Activated effector memory CD4-positive, alpha-beta T cell treated with anti-CD3 and anti-CD28 coated beads, Interleukin-2, amount 50 U/mL, for 16 hours (primary cell): ENCODE results near the gene MDGA2.
"Not testable (repeated sequence)": the region's sequence is repeated elsewhere in the genome, so short reads cannot be mapped to it uniquely, and the experiment has no call there.

Experiments used
- DNase-seq: peaks from one replicate; pipeline ENCODE4 v3.0.0-alpha.2; 2020

Gene MDGA2

DNA sequence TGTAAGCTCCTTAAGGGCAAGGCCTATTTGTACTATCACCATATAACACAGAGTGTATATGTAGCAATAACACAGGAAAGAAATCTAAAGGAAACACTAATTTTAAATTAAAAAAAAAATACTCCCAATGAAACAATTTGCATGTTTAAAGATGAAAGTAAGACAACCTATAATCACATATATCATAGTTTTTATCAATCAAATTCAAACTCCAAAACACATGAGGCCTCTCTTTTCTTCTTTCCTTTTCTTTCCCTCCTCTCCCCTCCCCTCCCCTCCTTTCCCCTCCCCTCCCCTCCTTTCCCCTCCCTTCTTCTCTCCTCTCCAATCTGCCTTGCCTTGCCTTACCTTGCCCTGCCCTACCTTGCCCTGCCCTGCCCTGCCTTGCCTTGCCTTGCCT, 618.0 kb downstream of the MDGA2 start:
- no peak for DNase-seq

DNA sequence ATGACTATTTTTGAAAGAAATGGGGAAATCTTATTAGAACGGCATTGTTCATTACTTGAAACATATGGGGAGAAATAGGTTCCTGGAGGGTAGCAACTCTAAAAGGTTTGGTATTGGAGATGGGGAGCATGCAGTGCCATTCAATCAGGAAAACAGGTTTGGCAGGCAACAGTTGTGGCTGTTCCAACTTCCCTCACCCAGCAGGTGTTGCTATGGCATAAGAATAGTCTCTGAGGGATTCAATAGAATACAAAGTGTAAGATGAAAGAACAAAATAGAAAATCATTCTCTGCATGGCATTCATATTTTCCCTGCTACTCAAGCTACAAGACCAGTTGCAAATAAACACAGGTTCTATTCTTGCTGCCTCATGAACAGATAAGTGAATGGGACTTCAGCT, 630.6 kb downstream of the MDGA2 start:
- DNase-seq = no peak

DNA sequence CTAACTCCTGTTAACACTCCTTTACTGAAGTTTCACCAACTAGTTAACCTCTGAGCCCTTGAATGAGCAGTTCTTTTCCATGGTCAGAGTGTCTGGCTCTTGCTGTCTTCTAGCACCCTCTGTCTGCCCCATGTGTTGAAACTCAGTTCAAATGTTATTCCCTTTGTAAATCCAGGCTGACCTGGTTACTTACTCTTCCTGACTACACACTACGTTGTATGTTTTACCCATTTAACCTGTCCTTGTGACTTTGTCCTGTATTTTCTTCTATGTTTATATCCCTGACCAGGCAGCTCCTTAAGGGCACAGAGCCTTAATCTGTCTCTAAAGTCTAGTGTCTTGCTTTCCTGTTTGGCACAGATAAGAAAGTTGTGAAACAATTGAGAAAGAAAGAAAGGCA, 634.9 kb downstream of the MDGA2 start:
- DNase-seq = no peak

DNA sequence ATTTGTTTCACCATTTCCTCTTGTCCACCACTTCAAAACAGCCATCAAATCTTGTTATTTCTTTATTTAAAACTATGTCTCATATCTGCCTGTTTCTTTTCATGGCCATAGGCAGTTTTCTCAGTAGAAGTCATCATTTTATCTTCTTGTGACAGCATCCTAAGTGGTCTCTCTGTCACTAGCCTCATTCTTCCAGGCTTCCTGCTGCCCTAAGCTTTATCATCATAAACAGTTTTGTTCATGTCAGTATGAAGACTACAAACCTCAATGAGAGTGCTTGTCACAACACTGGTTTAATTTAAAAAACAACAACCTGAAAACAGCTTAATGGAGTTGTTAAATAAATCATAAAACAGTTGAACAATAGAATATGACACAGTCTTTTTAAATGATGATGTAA, 636.1 kb downstream of the MDGA2 start:
- DNase-seq = no peak

DNA sequence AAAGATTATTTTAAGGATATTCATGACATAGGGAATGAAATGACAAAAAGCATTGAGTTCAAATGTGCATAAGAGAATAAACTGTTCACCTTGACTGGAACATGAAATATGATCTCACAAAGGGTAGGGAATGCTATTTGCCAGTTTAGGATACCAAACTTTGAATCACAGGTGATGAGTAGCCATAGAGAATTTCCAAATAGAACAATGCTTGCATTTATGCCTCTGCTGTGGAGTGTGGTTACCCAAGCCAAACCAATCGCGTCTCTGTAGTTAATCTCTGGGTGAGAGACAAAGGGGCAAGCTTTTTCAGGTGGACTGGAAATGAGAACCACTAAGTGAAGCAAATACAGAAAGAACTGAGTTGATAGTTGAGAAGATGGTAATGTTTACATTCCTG, 652.7 kb downstream of the MDGA2 start:
- DNase-seq = no peak

DNA sequence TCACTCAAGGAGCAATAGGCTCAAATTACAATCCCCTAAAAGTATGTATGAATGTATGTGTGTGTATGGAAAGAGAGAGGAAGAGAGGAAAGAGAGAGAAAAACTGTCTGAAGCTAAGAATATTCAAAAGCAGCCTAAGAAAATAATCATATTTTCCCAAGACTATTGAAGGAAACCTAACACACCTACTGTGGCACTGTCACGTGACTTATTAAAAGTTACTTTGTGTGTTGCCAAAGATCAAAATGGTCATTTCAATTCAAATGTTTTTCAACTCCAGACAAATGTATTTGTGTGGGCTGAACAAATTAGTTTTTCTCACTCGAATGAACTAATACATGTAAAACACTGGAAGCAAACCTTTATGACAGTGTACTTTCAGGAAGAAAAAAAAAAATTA, 654.9 kb downstream of the MDGA2 start:
- DNase-seq = no peak

DNA sequence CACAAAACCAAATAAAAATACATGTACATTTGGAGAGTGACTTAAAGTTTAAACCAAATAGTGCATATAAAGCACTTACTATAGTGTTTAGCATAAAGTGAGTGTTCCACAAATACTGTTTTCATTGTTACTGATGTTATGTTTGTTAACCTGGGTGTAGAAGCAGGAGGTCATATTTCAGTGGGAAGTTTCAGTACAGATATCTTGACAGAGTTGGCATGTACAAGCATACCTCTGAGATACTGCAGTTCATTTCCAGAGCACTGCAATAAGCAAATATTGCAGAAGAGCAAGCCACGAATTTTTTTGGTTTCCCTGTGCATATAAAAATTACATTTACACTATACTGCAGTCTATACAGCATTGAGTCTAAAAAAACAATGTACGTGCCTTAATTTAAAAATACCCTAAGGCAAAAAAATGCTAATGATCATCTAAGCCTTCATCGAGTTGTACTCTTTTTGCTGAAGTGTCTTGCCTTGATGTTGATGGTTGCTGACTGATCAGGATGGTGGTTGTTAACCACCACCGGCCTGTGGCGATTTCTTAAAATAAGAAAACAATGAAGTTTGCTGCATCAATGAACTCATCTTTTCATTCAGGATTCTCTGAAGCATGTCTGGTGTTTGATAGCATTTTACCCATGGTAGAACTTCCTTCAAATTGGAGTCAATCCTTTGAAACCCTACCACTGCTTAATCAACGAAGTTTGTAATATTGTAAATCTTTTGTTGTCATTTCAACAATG, 662.7 kb downstream of the MDGA2 start:
- no peak for DNase-seq

DNA sequence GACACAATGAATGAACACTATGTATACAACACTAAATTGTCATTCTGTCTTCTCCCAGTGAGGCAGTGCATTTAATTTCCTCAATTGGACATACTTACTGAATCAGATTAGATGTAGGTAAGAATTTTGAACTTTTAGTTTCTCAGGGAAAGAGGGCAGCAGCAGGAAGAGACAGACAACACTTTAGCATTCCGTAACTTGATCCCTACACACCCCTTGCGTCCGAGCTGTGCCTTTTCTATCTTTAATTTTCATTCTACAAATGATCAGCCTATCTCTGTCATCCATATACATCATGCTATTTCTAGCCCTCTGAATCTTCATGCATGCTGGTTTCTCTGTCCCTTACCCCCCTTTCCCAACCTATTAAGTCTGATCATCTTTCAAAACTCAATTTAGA, 665.8 kb downstream of the MDGA2 start:
- DNase-seq = no peak

DNA sequence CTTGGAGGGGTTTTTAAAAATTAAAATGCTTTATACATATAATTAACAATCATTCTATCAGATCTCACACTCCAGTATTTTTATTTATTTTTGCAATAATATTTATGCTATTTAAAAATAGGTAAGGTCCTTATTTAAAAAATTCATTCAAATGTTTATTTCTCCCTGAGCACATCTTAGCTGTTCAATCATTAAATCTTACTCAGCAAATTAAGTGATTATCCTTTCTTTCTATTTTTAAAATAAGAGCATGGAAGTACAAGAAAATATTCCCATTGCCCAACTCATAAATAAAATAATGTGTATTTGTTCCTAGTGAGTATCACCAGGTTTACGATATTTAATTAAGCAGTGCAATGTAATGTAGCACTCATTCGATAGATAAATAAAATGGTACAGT, 666.7 kb downstream of the MDGA2 start:
- DNase-seq = no peak

DNA sequence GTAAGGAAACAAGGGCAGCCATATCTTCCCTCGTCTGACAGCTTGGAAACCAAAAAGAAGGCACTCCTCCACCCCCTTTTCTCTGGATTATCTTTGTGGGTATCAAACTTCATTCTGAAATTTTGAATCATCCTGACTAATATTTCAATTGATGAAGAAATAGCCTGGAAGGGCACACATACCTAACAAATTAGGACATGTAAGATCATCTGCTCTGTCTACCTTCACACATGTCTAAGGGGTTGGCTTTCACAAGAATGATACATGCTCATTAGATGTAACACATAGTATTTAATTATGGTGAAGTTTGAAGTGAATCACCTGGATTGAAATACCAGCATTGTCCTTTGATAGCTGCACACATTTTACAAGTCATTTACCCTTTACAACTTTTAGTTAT, 675.7 kb downstream of the MDGA2 start:
- DNase-seq = no peak

DNA sequence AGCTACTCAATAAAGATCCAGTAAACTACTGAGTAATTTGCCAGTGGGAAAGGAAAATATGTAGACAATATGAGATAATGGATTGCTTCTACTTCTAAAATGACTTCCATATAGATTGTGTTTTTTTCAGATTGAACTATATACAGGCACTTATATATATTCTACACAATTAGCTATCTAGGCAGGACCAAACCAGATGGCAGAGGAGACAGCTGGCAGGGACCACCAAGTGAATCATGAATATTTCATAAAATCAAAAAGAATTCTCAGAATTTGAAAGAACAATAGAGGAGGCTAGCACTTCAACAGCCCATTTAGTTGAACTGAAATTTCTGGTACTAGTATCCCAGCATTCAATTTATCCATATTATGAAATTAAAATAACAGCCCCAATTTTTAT, 685.8 kb downstream of the MDGA2 start:
- DNase-seq = no peak

DNA sequence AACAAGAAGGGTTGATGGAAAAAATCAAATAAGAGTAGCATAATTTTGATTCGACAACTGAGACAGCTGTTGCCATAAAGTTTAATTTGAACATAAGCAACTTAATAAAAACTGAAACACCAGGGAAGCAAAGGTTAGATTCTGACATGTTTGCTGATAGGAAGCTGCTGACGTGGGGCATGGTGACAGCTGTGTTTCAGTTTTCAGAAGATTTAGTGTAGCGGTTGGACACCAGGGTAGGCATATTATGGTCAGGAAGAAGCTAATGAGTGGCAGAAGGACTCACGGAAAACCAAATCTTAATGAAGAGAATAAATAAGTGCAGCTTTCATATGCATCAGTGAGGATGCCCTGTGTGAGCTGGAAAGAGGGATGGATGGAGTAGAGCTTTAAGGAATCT, 687.1 kb downstream of the MDGA2 start:
- DNase-seq = no peak

DNA sequence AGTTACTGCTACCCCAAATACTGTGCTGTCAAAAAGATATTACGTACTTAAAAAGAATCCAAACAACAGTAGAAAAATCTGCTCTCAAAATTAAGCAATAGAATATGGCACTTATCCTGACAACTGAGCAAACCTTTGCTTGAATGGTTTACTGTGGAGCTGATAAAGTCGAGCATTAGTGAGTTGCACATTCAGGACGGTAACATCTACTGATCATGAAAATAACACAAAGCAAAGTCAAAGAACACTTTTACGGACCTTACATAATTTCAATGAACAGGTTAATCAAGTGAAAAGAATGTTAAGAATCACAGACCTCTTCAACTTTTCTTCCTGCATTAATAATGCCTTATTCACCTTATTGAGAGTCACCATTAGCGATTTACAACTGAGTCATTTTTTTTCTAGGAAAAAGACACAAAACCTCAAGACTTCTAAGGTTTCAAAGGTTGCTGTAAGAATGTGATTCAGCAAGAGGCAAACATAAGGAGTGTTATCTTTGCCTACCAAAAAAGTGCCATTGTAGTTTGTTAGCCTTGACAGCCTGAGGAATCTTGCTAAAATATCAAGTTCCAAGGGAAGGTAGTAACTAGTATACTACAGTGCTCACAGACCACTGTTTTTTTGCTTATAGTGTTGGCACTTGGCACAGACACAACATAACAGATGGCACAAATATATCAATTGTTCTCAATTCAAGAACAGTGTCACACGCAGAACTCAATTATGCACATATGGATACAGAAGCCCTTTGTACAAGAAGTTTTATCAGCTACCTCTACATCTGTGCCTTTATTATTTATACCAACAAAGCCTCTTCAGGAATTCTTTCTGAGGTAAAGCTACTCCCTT, 689.6 kb downstream of the MDGA2 start:
- no peak for DNase-seq

DNA sequence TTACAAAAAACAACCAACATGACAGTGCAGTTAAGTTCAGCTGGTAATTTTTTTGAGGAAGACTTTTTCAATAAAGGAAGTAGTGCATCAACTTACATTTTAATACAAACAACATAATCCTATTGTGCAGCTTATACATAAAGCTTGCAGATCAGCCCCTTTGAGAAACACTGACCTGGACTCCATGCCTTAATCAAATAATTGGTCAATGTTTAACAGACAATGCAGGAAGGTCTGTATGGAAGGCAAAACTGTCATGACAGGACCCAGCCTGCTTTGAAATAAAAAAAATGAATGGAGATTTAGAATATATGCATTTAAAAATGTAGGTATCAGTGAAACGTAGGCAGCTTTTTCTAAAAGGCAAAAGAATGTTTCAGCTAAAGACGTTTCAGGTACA, 702.1 kb downstream of the MDGA2 start:
- no peak for DNase-seq

DNA sequence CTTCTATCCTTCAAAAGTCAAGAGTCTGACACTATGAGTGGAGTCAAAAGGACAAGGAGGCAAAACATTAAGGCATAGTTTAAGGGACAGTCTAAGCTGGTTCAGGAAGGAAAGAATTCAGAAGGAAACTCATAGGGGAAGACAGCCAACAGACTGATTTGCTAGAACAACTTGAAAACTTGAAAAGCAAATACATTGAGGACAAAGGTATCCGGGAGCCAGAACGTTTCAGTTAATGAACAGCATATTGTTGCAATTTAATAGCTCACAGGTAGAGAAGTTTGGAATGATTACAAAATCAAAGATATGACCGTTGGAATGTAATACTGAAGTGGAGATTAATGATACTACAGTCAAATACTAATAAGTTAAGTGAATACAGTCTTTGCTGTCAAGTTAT, 711.0 kb downstream of the MDGA2 start:
- no peak for DNase-seq

DNA sequence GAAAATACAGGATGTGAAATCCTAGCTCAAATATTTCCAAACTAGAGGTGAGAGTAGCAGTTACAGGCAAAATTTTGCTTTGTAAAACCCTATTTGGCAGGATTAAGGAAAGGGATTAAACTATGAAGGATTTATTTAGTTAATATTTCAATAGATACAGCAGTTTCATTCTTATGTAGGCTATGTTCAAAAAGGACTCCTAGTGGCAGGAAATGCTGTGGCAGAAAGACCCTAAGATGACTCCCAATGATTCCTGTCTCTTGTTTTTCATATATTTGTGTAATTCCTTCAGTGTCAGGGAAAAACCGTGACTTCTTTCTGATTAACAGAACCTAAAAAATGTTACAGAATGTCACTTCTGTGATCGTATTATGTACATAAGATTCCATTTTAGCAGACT, 724.3 kb downstream of the MDGA2 start:
- no peak for DNase-seq

DNA sequence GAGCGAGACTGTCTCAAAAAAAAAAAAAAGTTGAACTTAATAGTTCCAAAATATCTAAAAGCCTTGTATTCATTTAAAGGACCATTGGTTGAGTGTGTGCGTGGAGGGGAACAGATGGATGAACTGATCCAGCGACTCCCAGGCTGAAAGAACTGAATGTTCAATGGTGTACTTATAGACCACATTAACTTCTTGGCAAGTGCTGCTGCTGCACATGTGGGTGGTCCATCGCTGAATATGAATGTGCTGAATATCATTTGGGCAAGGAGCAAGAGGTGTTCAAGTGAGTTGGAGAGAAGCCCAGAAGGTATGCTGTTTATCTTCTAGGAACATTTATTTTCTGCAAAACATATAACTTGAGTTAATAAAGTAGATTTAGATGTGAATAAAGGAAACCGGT, 734.8 kb downstream of the MDGA2 start:
- DNase-seq = no peak

DNA sequence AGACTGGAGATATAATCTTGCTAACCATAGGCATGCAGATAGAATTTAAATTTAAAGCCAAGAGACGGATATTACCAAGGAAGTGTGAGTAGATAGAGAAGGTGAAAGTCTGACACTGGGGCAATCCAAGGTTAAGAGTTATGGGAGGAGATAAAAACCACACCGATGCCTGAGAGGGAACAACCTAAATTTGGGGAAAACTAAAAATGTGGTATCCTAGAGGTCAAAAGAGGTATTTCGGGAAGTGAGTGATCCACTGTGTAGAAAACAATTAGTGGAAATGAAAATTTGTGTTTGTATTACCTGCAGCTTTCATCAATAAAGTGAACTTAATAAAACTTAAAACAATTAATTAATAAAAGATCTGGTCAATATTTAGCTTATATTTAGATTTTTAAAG, 754.9 kb downstream of the MDGA2 start:
- no peak for DNase-seq

DNA sequence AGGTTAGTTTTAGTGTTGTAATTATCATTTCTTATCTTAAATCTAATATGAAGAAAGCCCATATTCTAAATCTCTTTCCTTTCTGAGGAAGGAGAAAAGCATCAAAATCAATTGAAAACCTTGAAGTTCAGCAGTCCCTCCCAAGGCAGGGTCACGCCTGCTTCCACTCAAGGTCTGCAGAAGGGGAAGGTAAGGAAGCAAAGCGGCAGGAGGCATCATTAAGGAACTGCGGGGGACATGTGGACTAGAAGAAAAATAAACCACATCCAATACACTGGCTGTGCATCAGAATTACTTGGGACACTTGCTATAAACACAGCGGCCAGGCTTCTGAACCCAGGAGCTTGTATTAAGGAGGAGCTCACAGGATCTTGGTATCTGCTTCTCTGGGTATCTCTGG, 759.9 kb downstream of the MDGA2 start:
- DNase-seq = not testable (repeated sequence)

DNA sequence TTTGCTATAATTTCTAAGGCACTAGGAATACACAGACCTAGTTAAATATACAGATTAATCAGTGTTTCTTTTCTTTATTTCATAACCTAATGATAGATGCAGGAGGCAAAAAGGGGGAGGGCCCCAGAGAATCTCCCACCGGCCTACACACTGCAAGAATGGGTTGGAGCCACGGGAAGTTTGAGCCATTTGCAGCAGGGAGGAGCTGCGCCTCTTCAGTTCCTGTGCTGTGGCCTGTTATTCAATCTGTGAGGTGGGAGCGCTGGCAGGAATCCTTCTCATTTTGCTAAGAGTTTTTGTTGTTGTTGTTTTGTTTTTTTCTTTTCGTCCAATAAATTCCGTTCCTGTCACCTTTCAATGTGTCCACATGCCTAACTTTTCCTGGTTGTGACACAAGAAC, 772.6 kb downstream of the MDGA2 start:
- DNase-seq = no peak

DNA sequence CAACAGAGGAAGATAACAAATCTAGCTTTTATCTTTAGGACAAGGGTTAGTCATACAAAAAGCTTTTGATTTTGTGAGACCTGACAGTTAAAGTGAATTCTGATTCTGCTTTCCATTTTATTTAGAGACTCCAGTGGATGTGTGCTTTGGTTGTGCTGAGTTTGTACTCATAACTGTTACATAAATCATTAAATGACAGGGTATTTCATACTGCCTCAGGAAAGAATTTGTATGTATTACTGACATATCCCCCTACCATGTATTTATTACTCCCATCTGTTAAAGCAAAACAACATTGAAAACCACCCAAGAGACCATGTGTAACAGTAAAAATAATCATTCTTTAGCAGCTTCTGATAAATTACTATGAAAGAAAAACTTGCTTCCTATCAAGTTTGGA, 780.9 kb downstream of the MDGA2 start:
- no peak for DNase-seq

DNA sequence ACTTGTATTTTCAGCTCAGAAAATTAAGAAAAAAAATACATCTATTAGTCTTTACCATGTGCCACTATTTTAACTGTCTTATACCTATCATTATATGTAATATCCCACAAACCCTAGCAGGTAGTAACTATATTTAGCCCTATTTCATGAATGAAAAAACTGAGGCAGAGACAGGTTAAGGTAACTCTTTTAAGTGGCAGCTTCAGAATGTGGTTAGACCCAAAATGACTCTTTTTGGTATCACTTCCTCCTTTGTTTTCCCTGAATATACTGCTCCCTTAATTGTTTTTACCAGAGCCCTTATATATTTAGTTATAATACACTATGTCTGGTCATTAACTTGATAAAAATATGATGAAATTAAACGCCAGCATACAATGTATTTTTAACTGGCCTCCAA, 788.3 kb downstream of the MDGA2 start:
- DNase-seq = no peak

DNA sequence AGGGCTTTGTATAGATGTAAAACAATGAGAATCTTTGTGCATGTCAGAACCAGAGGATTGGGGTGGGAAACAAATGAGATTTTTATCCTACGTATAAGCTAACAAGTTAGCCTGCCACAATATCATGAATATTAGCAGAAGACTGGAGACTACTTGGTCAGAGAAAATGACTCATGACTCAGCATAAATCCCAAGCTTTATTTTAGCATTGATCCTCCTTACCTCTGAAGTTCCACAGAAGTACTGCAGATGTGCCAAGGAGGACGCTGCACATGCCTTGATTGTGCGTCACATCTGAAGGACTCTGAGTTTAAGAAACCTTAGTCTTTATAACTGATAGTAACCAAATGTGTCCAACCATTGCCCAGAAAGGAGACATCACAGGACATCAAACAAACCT, 789.8 kb downstream of the MDGA2 start:
- no peak for DNase-seq

DNA sequence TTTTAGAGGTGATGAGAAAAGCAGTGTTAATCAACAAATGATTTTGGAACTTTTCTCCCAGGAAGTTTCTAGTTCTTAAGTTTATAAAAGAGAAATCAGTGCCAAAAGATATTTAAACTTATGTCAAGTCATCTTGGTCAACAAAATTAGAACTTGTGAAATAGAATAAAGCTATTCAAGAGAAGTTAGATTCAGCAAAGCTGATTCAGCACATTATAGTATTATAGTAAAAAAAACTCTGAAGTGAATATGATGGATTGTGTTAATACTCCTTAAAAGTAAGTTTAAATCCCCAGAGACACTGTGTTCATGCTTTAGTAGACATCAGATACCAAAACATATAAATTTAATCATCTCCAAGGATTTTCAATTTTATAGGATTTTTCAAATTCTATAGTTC, 813.7 kb downstream of the MDGA2 start:
- no peak for DNase-seq
